DOHH2 (cell line): ENCODE results near the gene CENPS.

Experiments
- EZH2phosphoT487 ChIP-seq: fragments of 200-600 bp; sonication (generic); IDR thresholded peaks from 2 replicates; pipeline ENCODE4 v1.6.1; 2017; ENCODE audit warnings: borderline replicate concordance, mild to moderate bottlenecking, antibody characterized with exemption, low read length, moderate library complexity, mixed read lengths
- TF ChIP-seq, protein P1 (sequence below): fragments of 200-600 bp; sonication (generic); IDR thresholded peaks from one replicate; pipeline ENCODE4 v1.5.1; 2014; ENCODE audit warnings: antibody characterized with exemption, mild to moderate bottlenecking, low read depth, low read length; ENCODE audit not compliant: poor library complexity, severe bottlenecking

DNA sequence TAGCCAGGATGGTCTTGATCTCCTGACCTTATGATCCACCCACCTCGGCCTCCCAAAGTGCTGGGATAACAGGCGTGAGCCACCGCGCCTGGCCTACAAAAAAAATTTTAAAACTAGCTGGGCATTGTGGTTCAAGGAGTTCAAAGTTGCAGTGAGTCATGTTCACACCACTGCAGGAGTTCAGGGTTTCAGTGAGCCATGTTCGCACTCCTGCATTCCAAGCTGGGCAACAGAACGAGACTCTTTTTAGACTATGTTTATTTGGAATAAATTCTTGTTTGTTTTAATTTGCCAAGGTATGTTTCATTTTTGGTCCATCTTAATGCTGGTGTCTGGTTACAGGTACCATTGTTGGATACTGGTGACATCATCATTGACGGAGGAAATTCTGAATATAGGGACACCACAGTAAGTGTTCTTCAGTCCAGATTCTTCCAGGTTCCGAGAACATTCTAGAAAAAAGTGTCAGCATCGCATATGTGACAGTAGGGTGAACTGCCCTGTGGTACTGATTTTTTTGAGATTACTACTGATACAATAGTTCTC lies 27.4 kb upstream of the CENPS start:
- TF ChIP-seq, protein P1, sequence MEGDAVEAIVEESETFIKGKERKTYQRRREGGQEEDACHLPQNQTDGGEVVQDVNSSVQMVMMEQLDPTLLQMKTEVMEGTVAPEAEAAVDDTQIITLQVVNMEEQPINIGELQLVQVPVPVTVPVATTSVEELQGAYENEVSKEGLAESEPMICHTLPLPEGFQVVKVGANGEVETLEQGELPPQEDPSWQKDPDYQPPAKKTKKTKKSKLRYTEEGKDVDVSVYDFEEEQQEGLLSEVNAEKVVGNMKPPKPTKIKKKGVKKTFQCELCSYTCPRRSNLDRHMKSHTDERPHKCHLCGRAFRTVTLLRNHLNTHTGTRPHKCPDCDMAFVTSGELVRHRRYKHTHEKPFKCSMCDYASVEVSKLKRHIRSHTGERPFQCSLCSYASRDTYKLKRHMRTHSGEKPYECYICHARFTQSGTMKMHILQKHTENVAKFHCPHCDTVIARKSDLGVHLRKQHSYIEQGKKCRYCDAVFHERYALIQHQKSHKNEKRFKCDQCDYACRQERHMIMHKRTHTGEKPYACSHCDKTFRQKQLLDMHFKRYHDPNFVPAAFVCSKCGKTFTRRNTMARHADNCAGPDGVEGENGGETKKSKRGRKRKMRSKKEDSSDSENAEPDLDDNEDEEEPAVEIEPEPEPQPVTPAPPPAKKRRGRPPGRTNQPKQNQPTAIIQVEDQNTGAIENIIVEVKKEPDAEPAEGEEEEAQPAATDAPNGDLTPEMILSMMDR = no peak
- TF ChIP-seq EZH2phosphoT487 = no peak
